Neural cell (in vitro differentiated cells): ENCODE measurements around the gene ZNF622. TPM values are rescaled to one million over a fixed set of nuclear protein-coding genes. Genes with fewer than 3 reads are reported as not detected.

Experiments used
- H2AFZ ChIP-seq: fragments of 200-600, 300-800 bp; sonication (generic), shearing (Covaris generic); 2 replicates; pipeline ENCODE4 v1.6.0; 2014; ENCODE audit warnings: low read depth, mild to moderate bottlenecking, antibody characterized with exemption, low read length, moderate library complexity
- H3F3A ChIP-seq: fragments of 200-600 bp; shearing (Covaris generic); 2 replicates; pipeline ENCODE4 v1.6.1; 2016; ENCODE audit warnings: mild to moderate bottlenecking, moderate library complexity, mixed read lengths, antibody characterized with exemption, low read length; ENCODE audit not compliant: insufficient read depth, poor library complexity, severe bottlenecking
- H3K27ac ChIP-seq: fragments of 200-600, 300-800 bp; sonication (generic), shearing (Covaris generic); 2 replicates; pipeline ENCODE4 v1.5.1; 2014; ENCODE audit warnings: mild to moderate bottlenecking, low read length, moderate library complexity
- H3K27me3 ChIP-seq: fragments of 300-800, 200-600 bp; sonication (generic), shearing (Covaris generic); 2 replicates; pipeline ENCODE4 v1.6.0; 2014; ENCODE audit warnings: mild to moderate bottlenecking, low read depth, low read length, moderate library complexity; ENCODE audit not compliant: insufficient read depth
- H3K36me3 ChIP-seq: fragments of 300-800, 200-600 bp; sonication (generic), shearing (Covaris generic); 2 replicates; pipeline ENCODE4 v1.5.1; 2014; ENCODE audit warnings: mild to moderate bottlenecking, antibody characterized with exemption, low read length, moderate library complexity; ENCODE audit not compliant: insufficient read depth
- H3K4me2 ChIP-seq: fragments of 300-800, 200-600 bp; sonication (generic), shearing (Covaris generic); 2 replicates; pipeline ENCODE4 v1.6.0; 2014; ENCODE audit warnings: mild to moderate bottlenecking, low read length
- H3K4me3 ChIP-seq: fragments of 300-800, 200-600 bp; sonication (generic), shearing (Covaris generic); 2 replicates; pipeline ENCODE4 v1.5.1; 2014; ENCODE audit warnings: mild to moderate bottlenecking, low read length, moderate library complexity
- H3K79me2 ChIP-seq: fragments of 200-600 bp; shearing (Covaris generic); replicated peaks from 2 replicates; pipeline ENCODE4 v1.6.0; 2014; ENCODE audit warnings: mild to moderate bottlenecking, low read length, moderate library complexity; ENCODE audit not compliant: insufficient read depth
- H3K9ac ChIP-seq: fragments of 300-800, 200-600 bp; sonication (generic), shearing (Covaris generic); 2 replicates; pipeline ENCODE4 v1.6.1; 2016; ENCODE audit warnings: mild to moderate bottlenecking, low read length, mixed read lengths
- H3K9me2 ChIP-seq: fragments of 200-600 bp; shearing (Covaris generic); 2 replicates; pipeline ENCODE4 v1.6.1; 2016; ENCODE audit warnings: mild to moderate bottlenecking, low read length, mixed read lengths; ENCODE audit not compliant: insufficient read depth
- H3K9me3 ChIP-seq: fragments of 200-600, 300-800 bp; sonication (generic), shearing (Covaris generic); 2 replicates; pipeline ENCODE4 v1.6.1; 2016; ENCODE audit warnings: mild to moderate bottlenecking, mixed run types, low read length, moderate library complexity, mixed read lengths
- H4K20me1 ChIP-seq: fragments of 200-600 bp; shearing (Covaris generic); 2 replicates; pipeline ENCODE4 v1.6.1; 2016; ENCODE audit warnings: mild to moderate bottlenecking, mixed run types; ENCODE audit not compliant: insufficient read depth
- CTCF ChIP-seq: fragments of 450-650 bp; IDR thresholded peaks from 2 replicates; pipeline ENCODE4 v1.5.1; 2014; ENCODE audit warnings: antibody characterized with exemption, mild to moderate bottlenecking, moderate library complexity; ENCODE audit not compliant: poor library complexity, severe bottlenecking
- EP300 ChIP-seq: fragments of 450-650 bp; conservative IDR thresholded peaks from 2 replicates; pipeline ENCODE4 v1.6.1; 2014; ENCODE audit warnings: antibody characterized with exemption, mild to moderate bottlenecking, moderate library complexity; ENCODE audit not compliant: poor library complexity, severe bottlenecking
- EZH2 ChIP-seq: fragments of 200-600, 300-800 bp; shearing (Covaris generic), sonication (generic); IDR thresholded peaks from 2 replicates; pipeline ENCODE4 v1.6.1; 2014; ENCODE audit warnings: antibody characterized with exemption, low read length, borderline replicate concordance, mild to moderate bottlenecking; ENCODE audit not compliant: insufficient read depth, poor library complexity, severe bottlenecking
- MXI1 ChIP-seq: fragments of 450-650 bp; conservative IDR thresholded peaks from 2 replicates; pipeline ENCODE4 v1.6.1; 2014; ENCODE audit warnings: antibody characterized with exemption, mild to moderate bottlenecking; ENCODE audit not compliant: poor library complexity, severe bottlenecking
- POLR2AphosphoS5 ChIP-seq: IDR thresholded peaks from 2 replicates; pipeline ENCODE4 v1.6.1; 2012
- RAD21 ChIP-seq: fragments of 450-650 bp; conservative IDR thresholded peaks from 2 replicates; pipeline ENCODE4 v1.6.1; 2014; ENCODE audit warnings: antibody characterized with exemption, mild to moderate bottlenecking, moderate library complexity
- REST ChIP-seq: IDR thresholded peaks from 2 replicates; pipeline ENCODE4 v1.6.1; 2012; ENCODE audit warnings: borderline replicate concordance
- SMC3 ChIP-seq: fragments of 450-650 bp; conservative IDR thresholded peaks from 2 replicates; pipeline ENCODE4 v1.6.1; 2014; ENCODE audit warnings: antibody characterized with exemption, mild to moderate bottlenecking, moderate library complexity; ENCODE audit not compliant: poor library complexity
- TAF1 ChIP-seq: IDR thresholded peaks from 2 replicates; pipeline ENCODE4 v1.6.1; 2012; ENCODE audit warnings: low read depth
- polyA plus RNA-seq: library from polyadenylated mRNA; depleted of rRNA; stranded (reverse); fragments of >200 nt; gene quantifications from 2 replicates; pipeline ENCODE4 v1.2.3, GENCODE V29; 2014

Gene ZNF622
- polyA plus RNA-seq, 1 donor from 2014 or later, result 45.9 TPM

GRCh38 chr5:16410338-16410737 lies 55.3 kb downstream of the ZNF622 start:
- Histone ChIP-seq H4K20me1 (no peaks in the 10 kb centered on the region), H3F3A (no peaks in the 10 kb centered on the region), H3K4me2 (no peak overlapping the region), H3K27ac (no peak overlapping the region), H3K9ac (no peak overlapping the region), H3K27me3 (no peaks in the 10 kb centered on the region), H3K4me3 (no peak overlapping the region), H2AFZ (no peak overlapping the region), H3K36me3 (no peaks in the 10 kb centered on the region), H3K9me3 (no peaks in the 10 kb centered on the region), H3K79me2 (no peaks in the 10 kb centered on the region), H3K9me2 (no peaks in the 10 kb centered on the region)
- TF ChIP-seq POLR2AphosphoS5, result no peak

GRCh38 chr5:16406630-16407029 lies 59.0 kb downstream of the ZNF622 start:
- H3K4me2 ChIP-seq, result no peak overlapping the region
- H3K79me2 ChIP-seq, result no peaks in the 10 kb centered on the region
- no peaks in the 10 kb centered on the region for H3K9me2 ChIP-seq
- no peak overlapping the region for H3K27ac ChIP-seq
- TF ChIP-seq EP300 (no peak), RAD21 (no peak), POLR2AphosphoS5 (no peak), MXI1 (no peak), TAF1 (no peak), EZH2 (no peak), CTCF (no peak), REST (no peak), SMC3 (no peak)
- no peaks in the 10 kb centered on the region for H4K20me1 ChIP-seq
- no peaks in the 10 kb centered on the region for H3K36me3 ChIP-seq
- no peaks in the 10 kb centered on the region for H3F3A ChIP-seq
- no peak overlapping the region for H2AFZ ChIP-seq
- H3K27me3 ChIP-seq, result no peaks in the 10 kb centered on the region
- no peaks in the 10 kb centered on the region for H3K9me3 ChIP-seq
- H3K4me3 ChIP-seq, result no peak overlapping the region
- H3K9ac ChIP-seq, result no peak overlapping the region

- no peak for TF ChIP-seq EZH2
- no peak for TF ChIP-seq POLR2AphosphoS5
- TF ChIP-seq REST, result no peak
- TF ChIP-seq SMC3, result no peak
- no peak for TF ChIP-seq MXI1
- TF ChIP-seq CTCF, result no peak
- TF ChIP-seq TAF1, result no peak
- no peak for TF ChIP-seq EP300
- TF ChIP-seq RAD21, result no peak
Observed at GRCh38 chr5:16406023-16406422, 59.6 kb downstream of the ZNF622 start.

More at GRCh38 chr5:16406023-16406422, 59.6 kb downstream of the ZNF622 start:
- H3K79me2 ChIP-seq, result no peaks in the 10 kb centered on the region
- no peaks in the 10 kb centered on the region for H3K27me3 ChIP-seq
- no peak overlapping the region for H2AFZ ChIP-seq
- no peak overlapping the region for H3K4me2 ChIP-seq
- no peaks in the 10 kb centered on the region for H3F3A ChIP-seq
- no peaks in the 10 kb centered on the region for H3K36me3 ChIP-seq
- no peaks in the 10 kb centered on the region for H3K9me2 ChIP-seq
- H4K20me1 ChIP-seq, result no peaks in the 10 kb centered on the region
- H3K27ac ChIP-seq, result no peak overlapping the region
- H3K4me3 ChIP-seq, result no peak overlapping the region
- no peak overlapping the region for H3K9ac ChIP-seq
- H3K9me3 ChIP-seq, result no peaks in the 10 kb centered on the region
